IMR-90 (cell line): ENCODE results near the gene KRTAP10-1.

Experiments
- BHLHE40 ChIP-seq: fragments of 150-350 bp; IDR thresholded peaks from 2 replicates; pipeline ENCODE4 v1.6.1; 2016; ENCODE audit warnings: mild to moderate bottlenecking, low read depth, low read length
- CEBPB ChIP-seq: IDR thresholded peaks from 2 replicates; pipeline ENCODE4 v1.6.1; 2012; ENCODE audit warnings: low read depth, low read length, improper control_type of control experiment
- FOS ChIP-seq: fragments of 150-350 bp; IDR thresholded peaks from 2 replicates; pipeline ENCODE4 v1.6.1; 2016; ENCODE audit warnings: low read depth, low read length
- MXI1 ChIP-seq: IDR thresholded peaks from 2 replicates; pipeline ENCODE4 v1.6.1; 2012; ENCODE audit warnings: low read depth, mild to moderate bottlenecking, low read length, moderate library complexity, borderline replicate concordance
- POLR2A ChIP-seq: IDR thresholded peaks from 2 replicates; pipeline ENCODE4 v1.6.1; 2012; ENCODE audit warnings: mild to moderate bottlenecking, low read depth, low read length
- RCOR1 ChIP-seq: IDR thresholded peaks from 2 replicates; pipeline ENCODE4 v1.6.1; 2012; ENCODE audit warnings: mild to moderate bottlenecking, low read length, improper control_type of control experiment; ENCODE audit not compliant: insufficient replicate concordance
- RFX5 ChIP-seq: IDR thresholded peaks from 2 replicates; pipeline ENCODE4 v1.8.0; 2012; ENCODE audit warnings: low read depth, mild to moderate bottlenecking, low read length, moderate library complexity
- SMC3 ChIP-seq: fragments of 150-350 bp; IDR thresholded peaks from 2 replicates; pipeline ENCODE4 v1.6.1; 2016; ENCODE audit warnings: low read depth, mild to moderate bottlenecking, antibody characterized with exemption, low read length, moderate library complexity
- TF ChIP-seq, protein P1 (sequence below): conservative IDR thresholded peaks from 2 replicates; pipeline ENCODE4 v1.5.1; 2012; ENCODE audit warnings: mild to moderate bottlenecking, low read depth, low read length, improper control_type of control experiment
- TF ChIP-seq, protein P2 (sequence below): fragments of 150-350 bp; IDR thresholded peaks from 2 replicates; pipeline ENCODE4 v1.6.1; 2017; ENCODE audit warnings: mild to moderate bottlenecking, antibody characterized with exemption, low read length, low read depth

- TF ChIP-seq RCOR1 (no peak), POLR2A (no peak), CEBPB (no peak), FOS (no peak), BHLHE40 (no peak), RFX5 (no peak), MXI1 (no peak), SMC3 (no peak)
- TF ChIP-seq, protein P1, sequence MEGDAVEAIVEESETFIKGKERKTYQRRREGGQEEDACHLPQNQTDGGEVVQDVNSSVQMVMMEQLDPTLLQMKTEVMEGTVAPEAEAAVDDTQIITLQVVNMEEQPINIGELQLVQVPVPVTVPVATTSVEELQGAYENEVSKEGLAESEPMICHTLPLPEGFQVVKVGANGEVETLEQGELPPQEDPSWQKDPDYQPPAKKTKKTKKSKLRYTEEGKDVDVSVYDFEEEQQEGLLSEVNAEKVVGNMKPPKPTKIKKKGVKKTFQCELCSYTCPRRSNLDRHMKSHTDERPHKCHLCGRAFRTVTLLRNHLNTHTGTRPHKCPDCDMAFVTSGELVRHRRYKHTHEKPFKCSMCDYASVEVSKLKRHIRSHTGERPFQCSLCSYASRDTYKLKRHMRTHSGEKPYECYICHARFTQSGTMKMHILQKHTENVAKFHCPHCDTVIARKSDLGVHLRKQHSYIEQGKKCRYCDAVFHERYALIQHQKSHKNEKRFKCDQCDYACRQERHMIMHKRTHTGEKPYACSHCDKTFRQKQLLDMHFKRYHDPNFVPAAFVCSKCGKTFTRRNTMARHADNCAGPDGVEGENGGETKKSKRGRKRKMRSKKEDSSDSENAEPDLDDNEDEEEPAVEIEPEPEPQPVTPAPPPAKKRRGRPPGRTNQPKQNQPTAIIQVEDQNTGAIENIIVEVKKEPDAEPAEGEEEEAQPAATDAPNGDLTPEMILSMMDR: no peak
- TF ChIP-seq, protein P2, sequence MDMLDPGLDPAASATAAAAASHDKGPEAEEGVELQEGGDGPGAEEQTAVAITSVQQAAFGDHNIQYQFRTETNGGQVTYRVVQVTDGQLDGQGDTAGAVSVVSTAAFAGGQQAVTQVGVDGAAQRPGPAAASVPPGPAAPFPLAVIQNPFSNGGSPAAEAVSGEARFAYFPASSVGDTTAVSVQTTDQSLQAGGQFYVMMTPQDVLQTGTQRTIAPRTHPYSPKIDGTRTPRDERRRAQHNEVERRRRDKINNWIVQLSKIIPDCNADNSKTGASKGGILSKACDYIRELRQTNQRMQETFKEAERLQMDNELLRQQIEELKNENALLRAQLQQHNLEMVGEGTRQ: no peak
These were observed 28.9 kb upstream of the KRTAP10-1 start for GRCh38 chr21:44568667-44569556.
